ENCODE results near the gene MVP.

GRCh38 chr16:29808219-29808900, 11.9 kb upstream of the MVP start:
- TF ChIP-seq CTCF (IDR thresholded peaks at IDR 0.05) (no peak), POLR2A (IDR thresholded peaks at IDR 0.05) (no peak)
